ENCODE data around the gene HOXD11.

HOXD11 gene

DNA sequence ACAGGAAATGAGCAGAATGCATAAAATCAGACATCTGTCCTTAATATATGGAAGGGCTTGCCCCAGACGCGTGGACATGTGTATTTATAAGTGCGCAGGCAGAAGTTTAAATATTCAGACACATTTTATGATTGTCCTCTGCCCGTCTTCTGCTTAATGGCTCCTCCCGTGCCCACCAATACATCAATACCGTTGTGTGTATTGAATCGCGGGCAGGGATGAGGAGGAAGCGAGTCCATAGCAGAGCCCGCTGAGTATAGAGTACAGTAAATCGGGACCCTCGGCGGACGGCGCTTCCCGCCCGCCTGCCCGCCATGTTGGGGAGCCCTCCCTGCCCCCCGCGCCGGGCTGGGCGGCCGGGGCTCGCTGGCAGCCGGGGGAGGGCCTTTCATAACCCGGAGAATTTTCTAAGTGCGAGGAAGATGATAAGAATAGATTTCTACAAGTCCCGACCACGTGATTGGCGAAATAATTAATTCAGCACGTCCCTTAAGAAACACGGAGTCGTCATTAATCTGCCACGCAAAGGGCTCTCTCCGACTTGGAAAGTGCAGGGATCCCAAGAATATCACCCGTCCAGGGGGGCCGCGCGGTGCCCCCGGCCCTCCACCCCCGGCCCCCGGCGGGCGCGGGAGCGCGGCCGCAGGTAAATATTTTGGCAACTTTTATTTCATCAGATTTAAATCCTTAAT lies 49.9 kb downstream of the HOXD11 start, which contains the start of gene HOXD3:
HOXD3 (plus strand) TSS at position 501 of the 692 bp plus-strand sequence. CDS start 11,808 bp downstream, outside the sequence.
- FAIRE-seq (no peak), DNase-seq (ENCODE audit: extremely low spot score, insufficient read length, low read depth) (no peak)

DNA sequence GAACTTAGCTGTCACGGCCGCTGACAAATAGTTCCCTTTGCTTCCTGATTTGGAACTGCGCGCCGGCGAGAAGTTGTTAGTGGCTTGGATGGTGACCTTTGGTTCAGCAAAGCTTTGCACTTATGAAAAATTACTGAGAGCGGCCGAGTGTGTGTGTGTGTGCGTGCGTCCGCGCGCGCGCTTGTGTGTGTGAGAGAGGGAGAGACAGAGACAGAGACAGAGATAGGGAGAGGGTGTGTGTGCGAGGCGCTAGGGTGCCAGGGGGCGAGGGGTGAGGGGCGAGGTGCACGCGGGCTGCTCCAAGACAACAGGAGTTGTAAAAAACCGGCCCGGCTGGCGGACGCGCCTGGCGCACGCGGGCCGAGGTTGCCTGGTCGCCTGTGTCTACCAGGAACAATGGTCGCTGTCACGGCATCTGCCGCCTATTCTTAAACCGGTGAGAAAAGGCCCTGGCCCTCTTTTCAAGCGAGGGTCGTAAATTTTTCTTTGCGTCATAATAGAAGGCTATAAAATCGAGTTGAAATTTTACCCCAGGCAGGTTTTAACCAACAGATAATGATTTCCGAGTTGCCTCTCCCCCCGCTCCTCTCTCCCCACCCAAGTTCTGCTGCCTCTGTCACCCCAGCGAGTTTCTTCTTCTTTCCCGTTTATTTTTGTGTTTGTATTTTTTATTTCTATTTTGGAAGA lies 50.6 kb downstream of the HOXD11 start:
- DNase-seq (ENCODE audit: extremely low spot score, insufficient read length, low read depth) (no peak), FAIRE-seq (no peak)

DNA sequence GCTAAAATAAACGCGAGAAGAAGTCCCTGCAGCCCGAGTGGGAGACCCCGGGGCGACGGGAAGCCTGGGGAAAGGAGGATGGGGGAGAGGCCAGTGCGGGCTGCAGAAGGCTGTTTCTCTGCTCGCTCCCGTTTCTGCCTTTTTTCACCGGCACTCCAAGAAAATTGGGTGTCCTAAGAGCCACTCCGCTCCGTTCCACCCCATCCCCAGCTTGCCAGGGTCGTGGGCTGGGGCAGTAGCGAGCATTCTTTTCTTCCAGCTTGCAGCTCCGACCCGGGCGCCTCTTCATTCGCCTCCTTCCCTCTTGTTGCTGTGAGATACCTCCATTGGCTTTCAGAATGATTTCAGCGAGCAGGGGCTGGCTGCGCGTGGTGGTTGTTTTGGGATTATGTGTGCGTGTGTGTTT lies 51.1 kb downstream of the HOXD11 start:
- DNase-seq (ENCODE audit: extremely low spot score, insufficient read length, low read depth) = no peak
- FAIRE-seq = no peak

DNA sequence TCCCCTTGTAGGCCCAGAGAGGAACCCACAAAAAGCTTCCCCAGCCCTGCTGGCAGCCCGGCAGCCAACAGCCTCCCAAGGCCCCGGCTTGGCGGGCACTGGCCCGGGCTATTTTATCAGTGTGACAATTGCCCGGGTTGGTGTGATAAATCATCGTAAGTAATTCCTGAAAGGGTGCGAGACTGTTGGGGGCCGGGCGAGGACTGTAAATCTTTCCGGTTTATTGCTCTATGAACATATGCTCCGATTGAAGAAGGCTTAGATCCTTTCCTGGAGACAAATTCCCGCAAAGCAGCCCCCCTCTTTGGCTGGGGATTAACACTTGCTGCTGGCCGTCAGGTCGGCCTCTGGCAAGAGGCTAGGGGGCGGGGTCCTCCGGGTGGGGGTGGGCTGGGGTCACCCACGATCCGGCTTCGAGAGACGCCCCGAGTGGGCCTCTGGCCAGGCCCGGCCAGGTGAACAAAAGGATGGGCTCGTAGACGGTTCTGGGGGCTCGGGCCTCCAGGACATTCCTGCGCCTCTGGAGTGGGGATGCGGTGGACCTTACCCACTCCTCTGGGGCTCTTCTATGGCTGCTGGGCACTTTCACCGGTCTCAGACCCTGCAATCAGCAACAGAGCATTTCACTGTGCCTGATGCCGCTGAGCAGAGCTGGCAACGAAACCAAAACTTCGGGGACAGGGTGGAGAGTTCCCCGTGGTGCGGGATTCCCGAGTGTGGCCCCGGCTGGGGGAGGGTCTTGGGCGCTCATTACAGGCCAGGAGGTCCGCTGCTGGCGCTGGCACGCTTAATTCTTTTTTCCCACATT lies 52.0 kb downstream of the HOXD11 start:
- FAIRE-seq = no peak
- DNase-seq (ENCODE audit: extremely low spot score, insufficient read length, low read depth) = no peak

Measured in GM18507 (cell line).